ENCODE results near the gene ADAM22.
A peak's percentile ranks its signal among the peaks of the same experiment; 100 is the strongest.
"Not testable (repeated sequence)": the region's sequence is repeated elsewhere in the genome, so short reads cannot be mapped to it uniquely, and the experiment has no call there.

ADAM22 gene

DNA sequence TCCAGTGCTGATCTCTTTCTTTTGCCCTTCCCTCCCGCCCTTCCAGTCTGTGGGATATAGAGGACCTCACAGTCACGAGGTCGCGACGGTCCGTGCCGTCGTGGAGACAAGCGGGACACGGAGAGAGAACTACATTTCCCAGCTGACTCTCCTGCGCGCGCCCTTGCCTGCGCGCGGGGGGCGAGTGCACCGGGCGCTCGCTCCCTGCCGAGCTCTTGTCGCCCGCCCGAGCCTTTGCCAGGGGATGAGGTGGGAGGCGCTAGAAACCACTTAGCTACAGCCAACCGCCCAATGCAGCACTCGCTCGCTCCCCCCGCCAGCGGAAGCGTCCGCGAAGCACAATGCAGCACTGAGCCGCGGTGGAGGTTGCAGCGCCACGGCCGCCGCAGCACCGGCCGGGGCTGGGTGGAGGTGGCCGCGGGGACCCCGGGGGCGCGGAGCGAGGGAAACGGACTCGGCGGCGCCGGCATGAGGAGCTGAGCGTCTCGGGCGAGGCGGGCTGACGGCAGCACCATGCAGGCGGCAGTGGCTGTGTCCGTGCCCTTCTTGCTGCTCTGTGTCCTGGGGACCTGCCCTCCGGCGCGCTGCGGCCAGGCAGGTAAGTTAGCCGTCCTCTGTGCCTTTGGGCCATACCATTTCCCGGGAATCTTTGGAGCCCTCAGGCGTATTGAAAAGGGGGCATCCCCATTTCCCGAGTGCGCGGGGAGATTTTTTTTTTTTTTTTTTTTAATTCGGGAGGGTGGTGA, at the start of gene ADAM22:
ADAM22 (plus strand) TSS at position 299 of the 746 bp plus-strand sequence; CDS start at position 514, 215 bp downstream.
- Histone ChIP-seq H3K4me1 (ENCODE audit: control insufficient read depth, insufficient read depth, low read length) (no peaks in the 10 kb centered on the region), H3K9me3 (ENCODE audit: control insufficient read depth, insufficient read depth, low read length) (no peaks in the 10 kb centered on the region), H3K9ac (ENCODE audit: low read depth, low read length) (peak within 1 kb of the TSS; percentile 47), H3K4me3 (ENCODE audit: low read depth, low read length) (peak within 1 kb of the TSS; percentile 85), H3K36me3 (ENCODE audit: control insufficient read depth, insufficient read depth, low read length) (no peaks in the 10 kb centered on the region), H3K27me3 (ENCODE audit: control insufficient read depth, insufficient read depth, low read length) (peaks cover 22% of the 10 kb centered on the region)

DNA sequence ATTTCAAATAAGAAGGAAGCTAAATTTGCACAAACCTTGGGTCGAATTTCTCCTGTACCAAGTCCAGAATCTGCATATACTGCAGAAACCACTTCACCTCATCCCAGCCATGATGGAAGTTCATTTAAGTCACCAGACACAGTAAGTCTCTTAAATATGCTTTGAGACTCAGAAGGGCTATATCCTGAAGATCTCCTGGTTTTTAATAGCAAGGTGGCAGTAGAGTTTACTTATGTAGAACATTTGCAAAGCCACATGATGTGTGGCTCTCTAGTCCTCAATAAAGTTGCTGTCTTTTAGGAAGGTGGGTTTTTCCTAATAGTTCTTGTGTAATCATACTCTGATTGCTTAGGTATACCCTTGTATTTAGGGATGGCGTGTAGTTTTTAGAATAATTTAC, 49.0 kb upstream of the ADAM22 start:
- Histone ChIP-seq H3K9me3 (ENCODE audit: control insufficient read depth, insufficient read depth, low read length) (no peaks in the 10 kb centered on the region), H3K9ac (ENCODE audit: low read depth, low read length) (no peak overlapping the region), H3K27me3 (ENCODE audit: control insufficient read depth, insufficient read depth, low read length) (no peaks in the 10 kb centered on the region), H3K4me1 (ENCODE audit: control insufficient read depth, insufficient read depth, low read length) (no peaks in the 10 kb centered on the region), H3K4me3 (ENCODE audit: low read depth, low read length) (no peak overlapping the region), H3K36me3 (ENCODE audit: control insufficient read depth, insufficient read depth, low read length) (peaks cover 4% of the 10 kb centered on the region)

- H3K27me3 ChIP-seq (ENCODE audit: control insufficient read depth, insufficient read depth, low read length) = no peaks in the 10 kb centered on the region
- H3K9ac ChIP-seq (ENCODE audit: low read depth, low read length) = no peak overlapping the region
- no peak overlapping the region for H3K4me3 ChIP-seq (ENCODE audit: low read depth, low read length)
- H3K9me3 ChIP-seq (ENCODE audit: control insufficient read depth, insufficient read depth, low read length) = no peaks in the 10 kb centered on the region
- peaks cover 4% of the 10 kb centered on the region for H3K36me3 ChIP-seq (ENCODE audit: control insufficient read depth, insufficient read depth, low read length)
- no peaks in the 10 kb centered on the region for H3K4me1 ChIP-seq (ENCODE audit: control insufficient read depth, insufficient read depth, low read length)
These were observed 47.2 kb upstream of the ADAM22 start for GRCh38 chr7:87886875-87887274.

DNA sequence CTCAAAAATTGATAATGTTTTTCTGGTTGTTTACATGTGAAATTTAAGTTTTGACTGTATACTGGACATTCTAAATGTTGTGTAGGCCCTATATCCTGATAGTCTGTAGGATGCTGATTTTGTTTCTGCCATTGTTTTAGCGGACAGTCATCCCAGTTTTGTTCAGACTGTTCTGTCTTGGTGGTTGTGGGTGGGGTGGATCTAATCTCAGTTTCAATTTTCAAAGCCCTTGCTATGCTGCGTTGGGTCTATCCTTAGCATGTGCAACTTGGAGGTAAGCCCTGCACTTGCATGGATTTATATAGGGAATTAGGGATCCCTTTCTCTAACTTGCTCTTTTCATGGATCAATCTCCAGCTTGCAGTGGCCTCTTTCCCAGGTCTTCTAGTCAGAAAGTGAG, 38.7 kb upstream of the ADAM22 start:
- Histone ChIP-seq H3K4me1 (ENCODE audit: control insufficient read depth, insufficient read depth, low read length) (no peaks in the 10 kb centered on the region), H3K36me3 (ENCODE audit: control insufficient read depth, insufficient read depth, low read length) (peaks cover 3% of the 10 kb centered on the region), H3K9me3 (ENCODE audit: control insufficient read depth, insufficient read depth, low read length) (no peaks in the 10 kb centered on the region), H3K9ac (ENCODE audit: low read depth, low read length) (no peak overlapping the region), H3K4me3 (ENCODE audit: low read depth, low read length) (no peak overlapping the region), H3K27me3 (ENCODE audit: control insufficient read depth, insufficient read depth, low read length) (no peaks in the 10 kb centered on the region)

DNA sequence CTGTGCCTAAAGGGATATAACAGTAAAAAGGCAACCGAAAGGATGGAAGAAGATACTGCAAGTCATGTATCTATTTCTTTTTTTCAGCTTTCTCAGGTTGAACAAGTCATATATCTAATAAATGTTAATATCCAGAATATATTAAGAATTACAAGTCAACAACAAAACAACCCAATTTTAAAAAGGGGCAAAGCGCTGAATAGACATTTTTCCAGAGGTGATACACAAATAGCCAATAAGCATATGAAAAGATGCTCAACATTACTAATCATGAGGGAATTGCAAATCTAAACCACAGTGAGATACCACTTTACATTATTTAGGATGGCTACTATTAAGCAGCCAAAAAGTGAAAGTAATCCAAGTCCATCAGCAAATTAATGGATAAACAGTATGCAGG, 34.8 kb upstream of the ADAM22 start:
- Histone ChIP-seq H3K4me3 (ENCODE audit: low read depth, low read length) (no peak overlapping the region), H3K9ac (ENCODE audit: low read depth, low read length) (no peak overlapping the region), H3K36me3 (ENCODE audit: control insufficient read depth, insufficient read depth, low read length) (peaks cover 3% of the 10 kb centered on the region), H3K27me3 (ENCODE audit: control insufficient read depth, insufficient read depth, low read length) (no peaks in the 10 kb centered on the region), H3K9me3 (ENCODE audit: control insufficient read depth, insufficient read depth, low read length) (no peaks in the 10 kb centered on the region), H3K4me1 (ENCODE audit: control insufficient read depth, insufficient read depth, low read length) (no peaks in the 10 kb centered on the region)

DNA sequence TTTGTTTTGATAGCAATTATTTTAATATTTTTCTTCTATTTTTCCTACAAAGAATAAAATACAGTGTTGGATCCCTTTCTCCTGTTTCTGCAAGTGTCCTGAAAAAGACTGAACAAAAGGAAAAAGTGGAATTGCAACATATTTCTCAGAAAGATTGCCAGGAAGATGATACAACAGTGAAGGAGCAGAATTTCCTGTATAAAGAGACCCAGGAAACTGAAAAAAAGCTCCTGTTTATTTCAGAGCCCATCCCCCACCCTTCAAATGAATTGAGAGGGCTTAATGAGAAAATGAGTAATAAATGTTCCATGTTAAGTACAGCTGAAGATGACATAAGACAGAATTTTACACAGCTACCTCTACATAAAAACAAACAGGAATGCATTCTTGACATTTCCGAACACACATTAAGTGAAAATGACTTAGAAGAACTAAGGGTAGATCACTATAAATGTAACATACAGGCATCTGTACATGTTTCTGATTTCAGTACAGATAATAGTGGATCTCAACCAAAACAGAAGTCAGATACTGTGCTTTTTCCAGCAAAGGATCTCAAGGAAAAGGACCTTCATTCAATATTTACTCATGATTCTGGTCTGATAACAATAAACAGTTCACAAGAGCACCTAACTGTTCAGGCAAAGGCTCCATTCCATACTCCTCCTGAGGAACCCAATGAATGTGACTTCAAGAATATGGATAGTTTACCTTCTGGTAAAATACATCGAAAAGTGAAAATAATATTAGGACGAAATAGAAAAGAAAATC, 26.7 kb upstream of the ADAM22 start:
- not testable (repeated sequence) for H3K9me3 ChIP-seq (ENCODE audit: control insufficient read depth, insufficient read depth, low read length); H3K9ac ChIP-seq (ENCODE audit: low read depth, low read length); H3K4me1 ChIP-seq (ENCODE audit: control insufficient read depth, insufficient read depth, low read length); H3K36me3 ChIP-seq (ENCODE audit: control insufficient read depth, insufficient read depth, low read length); H3K27me3 ChIP-seq (ENCODE audit: control insufficient read depth, insufficient read depth, low read length); H3K4me3 ChIP-seq (ENCODE audit: low read depth, low read length)

GRCh38 chr7:87908814-87909213, 25.2 kb upstream of the ADAM22 start:
- not testable (repeated sequence) for H3K27me3 ChIP-seq (ENCODE audit: control insufficient read depth, insufficient read depth, low read length); H3K9ac ChIP-seq (ENCODE audit: low read depth, low read length); H3K36me3 ChIP-seq (ENCODE audit: control insufficient read depth, insufficient read depth, low read length); H3K4me1 ChIP-seq (ENCODE audit: control insufficient read depth, insufficient read depth, low read length); H3K4me3 ChIP-seq (ENCODE audit: low read depth, low read length); H3K9me3 ChIP-seq (ENCODE audit: control insufficient read depth, insufficient read depth, low read length)

DNA sequence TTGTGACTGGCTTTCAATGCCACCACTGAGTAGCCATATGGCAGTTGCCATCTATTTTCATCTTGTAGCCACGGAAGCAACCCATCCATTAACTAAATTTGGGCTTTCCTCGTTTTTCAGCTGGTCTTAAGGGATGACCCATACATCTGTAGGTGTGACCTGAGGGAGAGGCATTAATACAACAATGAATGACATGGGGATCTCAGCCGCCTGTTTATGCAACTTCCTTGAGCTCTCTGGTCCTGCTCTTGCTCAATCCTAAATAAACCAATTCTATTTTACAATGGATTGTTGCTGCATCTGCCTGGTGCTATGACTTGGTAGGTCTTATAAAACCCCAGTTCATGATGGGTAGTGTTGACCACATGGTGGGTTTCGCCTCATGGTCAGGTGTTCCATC, 21.9 kb upstream of the ADAM22 start:
- Histone ChIP-seq H3K9me3 (ENCODE audit: control insufficient read depth, insufficient read depth, low read length) (no peaks in the 10 kb centered on the region), H3K4me1 (ENCODE audit: control insufficient read depth, insufficient read depth, low read length) (no peaks in the 10 kb centered on the region), H3K4me3 (ENCODE audit: low read depth, low read length) (no peak overlapping the region)

DNA sequence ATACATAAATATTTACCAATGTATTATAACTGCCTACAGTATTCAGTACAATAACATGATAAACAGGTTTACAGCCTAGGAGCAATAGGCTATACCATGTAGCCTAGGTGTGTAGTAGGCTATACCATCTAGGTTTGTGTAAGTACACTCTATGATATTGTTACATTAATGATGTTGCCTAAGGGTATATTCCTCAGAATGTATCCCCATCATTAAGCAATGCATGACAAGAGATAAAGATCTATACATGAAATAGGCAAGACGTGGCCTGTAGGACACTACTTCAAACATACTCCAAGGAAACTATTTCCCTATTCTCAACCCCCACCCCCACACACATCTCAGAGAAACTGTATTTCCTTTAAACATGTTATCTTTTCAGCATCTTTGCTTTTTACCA, 15.3 kb upstream of the ADAM22 start:
- Histone ChIP-seq H3K27me3 (ENCODE audit: control insufficient read depth, insufficient read depth, low read length) (no peaks in the 10 kb centered on the region), H3K9me3 (ENCODE audit: control insufficient read depth, insufficient read depth, low read length) (no peaks in the 10 kb centered on the region), H3K9ac (ENCODE audit: low read depth, low read length) (no peak overlapping the region), H3K4me1 (ENCODE audit: control insufficient read depth, insufficient read depth, low read length) (no peaks in the 10 kb centered on the region), H3K4me3 (ENCODE audit: low read depth, low read length) (no peak overlapping the region), H3K36me3 (ENCODE audit: control insufficient read depth, insufficient read depth, low read length) (no peaks in the 10 kb centered on the region)

More for the DNA sequence above, 21.9 kb upstream of the ADAM22 start:
- Histone ChIP-seq H3K9ac (ENCODE audit: low read depth, low read length) (no peak overlapping the region), H3K36me3 (ENCODE audit: control insufficient read depth, insufficient read depth, low read length) (peaks cover 3% of the 10 kb centered on the region), H3K27me3 (ENCODE audit: control insufficient read depth, insufficient read depth, low read length) (no peaks in the 10 kb centered on the region)

- H3K9ac ChIP-seq (ENCODE audit: low read depth, low read length) = no peak overlapping the region
- H3K9me3 ChIP-seq (ENCODE audit: control insufficient read depth, insufficient read depth, low read length) = no peaks in the 10 kb centered on the region
- no peaks in the 10 kb centered on the region for H3K27me3 ChIP-seq (ENCODE audit: control insufficient read depth, insufficient read depth, low read length)
- no peaks in the 10 kb centered on the region for H3K4me1 ChIP-seq (ENCODE audit: control insufficient read depth, insufficient read depth, low read length)
- no peak overlapping the region for H3K4me3 ChIP-seq (ENCODE audit: low read depth, low read length)
- no peaks in the 10 kb centered on the region for H3K36me3 ChIP-seq (ENCODE audit: control insufficient read depth, insufficient read depth, low read length)
These were observed 14.2 kb upstream of the ADAM22 start for GRCh38 chr7:87919875-87920274.

DNA sequence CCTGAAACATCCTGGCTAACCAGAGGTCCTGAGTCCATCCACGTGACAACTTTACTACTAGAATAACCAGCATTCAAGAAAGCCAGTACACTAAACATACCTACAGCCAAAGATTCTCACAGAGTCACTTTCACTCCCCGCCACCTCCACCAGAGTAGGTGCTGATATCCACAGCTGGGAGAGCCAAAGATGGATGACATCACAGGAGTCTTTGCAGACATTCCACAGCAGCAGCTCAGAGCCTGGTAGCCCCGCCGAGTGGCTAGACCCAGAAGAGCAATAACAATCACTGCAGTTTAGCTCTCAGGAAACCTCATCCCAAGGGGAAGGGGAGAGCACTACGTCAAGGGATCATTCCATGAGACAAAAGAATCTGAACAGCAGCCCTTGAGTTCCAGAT, 13.5 kb upstream of the ADAM22 start:
- no peak overlapping the region for H3K9ac ChIP-seq (ENCODE audit: low read depth, low read length)
- no peaks in the 10 kb centered on the region for H3K36me3 ChIP-seq (ENCODE audit: control insufficient read depth, insufficient read depth, low read length)
- H3K4me3 ChIP-seq (ENCODE audit: low read depth, low read length) = no peak overlapping the region
- H3K4me1 ChIP-seq (ENCODE audit: control insufficient read depth, insufficient read depth, low read length) = no peaks in the 10 kb centered on the region
- no peaks in the 10 kb centered on the region for H3K9me3 ChIP-seq (ENCODE audit: control insufficient read depth, insufficient read depth, low read length)
- H3K27me3 ChIP-seq (ENCODE audit: control insufficient read depth, insufficient read depth, low read length) = no peaks in the 10 kb centered on the region

DNA sequence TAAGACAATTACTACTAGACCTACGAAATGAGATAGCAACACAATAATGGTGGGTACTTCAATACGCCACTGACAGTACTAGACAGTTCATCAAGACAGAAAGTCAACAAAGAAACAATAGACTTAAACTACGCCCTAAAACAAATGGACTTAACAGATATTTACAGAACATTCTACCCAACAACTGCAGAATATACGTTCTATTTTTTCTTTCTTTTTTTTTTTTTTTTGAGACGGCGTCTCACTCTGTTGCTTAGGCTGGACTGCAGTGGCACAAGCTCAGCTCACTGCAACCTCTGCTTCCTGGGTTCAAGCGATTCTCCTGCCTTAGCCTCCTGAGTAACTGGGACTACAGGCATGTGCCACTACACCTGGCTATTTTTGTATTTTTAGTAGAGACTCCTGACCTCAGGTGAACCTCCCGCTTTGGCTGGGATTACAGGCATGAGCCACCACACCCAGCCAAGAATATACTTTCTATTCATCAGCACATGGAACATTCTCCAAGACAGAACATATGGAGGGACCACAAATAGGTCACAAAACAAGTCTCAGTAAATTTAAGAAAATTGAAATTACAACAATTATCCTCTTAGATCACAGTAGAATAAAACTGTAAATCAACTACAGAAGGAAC, 11.2 kb upstream of the ADAM22 start:
- H3K4me3 ChIP-seq (ENCODE audit: low read depth, low read length); H3K27me3 ChIP-seq (ENCODE audit: control insufficient read depth, insufficient read depth, low read length); H3K9me3 ChIP-seq (ENCODE audit: control insufficient read depth, insufficient read depth, low read length); H3K36me3 ChIP-seq (ENCODE audit: control insufficient read depth, insufficient read depth, low read length); H3K9ac ChIP-seq (ENCODE audit: low read depth, low read length); H3K4me1 ChIP-seq (ENCODE audit: control insufficient read depth, insufficient read depth, low read length): not testable (repeated sequence)
